DOHH2 (cell line): Measurements from ENCODE around the gene KHDC1.
"Not testable (repeated sequence)": the region's sequence is repeated elsewhere in the genome, so short reads cannot be mapped to it uniquely, and the experiment has no call there.

Source experiments
- CTCF ChIP-seq: fragments of 200-600 bp; sonication (generic); IDR thresholded peaks from one replicate; pipeline ENCODE4 v1.5.1; 2014; ENCODE audit warnings: antibody characterized with exemption, mild to moderate bottlenecking, low read depth, low read length; ENCODE audit not compliant: poor library complexity, severe bottlenecking
- EZH2phosphoT487 ChIP-seq: fragments of 200-600 bp; sonication (generic); IDR thresholded peaks from 2 replicates; pipeline ENCODE4 v1.6.1; 2017; ENCODE audit warnings: borderline replicate concordance, mild to moderate bottlenecking, antibody characterized with exemption, low read length, moderate library complexity, mixed read lengths

GRCh38 chr6:73268896-73269295 lies 5.9 kb upstream of the KHDC1 start:
- TF ChIP-seq CTCF, EZH2phosphoT487: not testable (repeated sequence)
